Parietal lobe (tissue), 2 donors: ENCODE results near the gene HLA-G. TPM values are rescaled to one million over a fixed set of nuclear protein-coding genes. Genes with fewer than 3 reads are reported as not detected.

Source experiments
- small RNA-seq: library from RNA; depleted of rRNA; stranded (forward); fragments of <200 nt; gene quantifications from one replicate; pipeline ENCODE3, GENCODE V24; 2014; ENCODE audit warnings: low replicate concordance
- total RNA-seq: library from RNA; depleted of rRNA; stranded (reverse); fragments of >200 nt; gene quantifications from one replicate; pipeline ENCODE4 v1.2.3, GENCODE V29; 2014

HLA-G gene
- total RNA-seq = not detected

DNA sequence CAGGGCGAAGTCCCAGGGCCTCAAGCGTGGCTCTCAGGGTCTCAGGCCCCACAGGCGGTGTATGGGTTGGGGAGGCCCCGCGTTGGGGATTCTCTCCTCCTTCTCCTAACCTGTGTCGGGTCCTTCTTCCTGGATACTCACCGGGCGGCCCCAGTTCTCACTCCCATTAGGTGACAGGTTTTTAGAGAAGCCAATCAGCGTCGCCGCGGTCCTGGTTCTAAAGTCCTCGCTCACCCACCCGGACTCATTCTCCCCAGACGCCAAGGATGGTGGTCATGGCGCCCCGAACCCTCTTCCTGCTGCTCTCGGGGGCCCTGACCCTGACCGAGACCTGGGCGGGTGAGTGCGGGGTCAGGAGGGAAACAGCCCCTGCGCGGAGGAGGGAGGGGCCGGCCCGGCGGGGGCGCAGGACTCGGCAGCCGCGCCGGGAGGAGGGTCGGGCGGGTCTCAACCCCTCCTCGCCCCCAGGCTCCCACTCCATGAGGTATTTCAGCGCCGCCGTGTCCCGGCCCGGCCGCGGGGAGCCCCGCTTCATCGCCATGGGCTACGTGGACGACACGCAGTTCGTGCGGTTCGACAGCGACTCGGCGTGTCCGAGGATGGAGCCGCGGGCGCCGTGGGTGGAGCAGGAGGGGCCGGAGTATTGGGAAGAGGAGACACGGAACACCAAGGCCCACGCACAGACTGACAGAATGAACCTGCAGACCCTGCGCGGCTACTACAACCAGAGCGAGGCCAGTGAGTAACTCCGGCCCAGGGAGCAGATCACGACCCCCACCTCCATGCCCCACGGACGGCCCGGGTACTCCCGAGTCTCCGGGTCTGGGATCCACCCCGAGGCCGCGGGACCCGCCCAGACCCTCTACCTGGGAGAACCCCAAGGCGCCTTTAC lies at the start of gene HLA-G:
Gene HLA-G, plus strand, starts transcription at position 247 of the 892 bp plus-strand sequence. Its CDS starts 20 bp downstream, at position 267.

Small RNA genes within 50 kb of the gene (small RNA-seq; reads per million reads assigned to genes)
- gene MICG = not detected

Other genes starting within 250 kb of the HLA-G start
- gene OR2H2, start 242.7 kb upstream of the HLA-G start, total RNA-seq = not detected
- 188 TPM for gene GABBR1, start 194.6 kb upstream of the HLA-G start, total RNA-seq
- gene MOG, start 170.7 kb upstream of the HLA-G start, total RNA-seq = 0.31 TPM
- not detected for gene ZFP57, start 146.7 kb upstream of the HLA-G start, total RNA-seq
- 0.94 TPM for gene HLA-F, start 104.4 kb upstream of the HLA-G start, total RNA-seq
- gene HLA-A, start 114.7 kb downstream of the HLA-G start, total RNA-seq = 48.5 TPM
- 13.5 TPM for gene POLR1H, start 233.4 kb downstream of the HLA-G start, total RNA-seq
- gene PPP1R11, start 239.4 kb downstream of the HLA-G start, total RNA-seq = 25.4 TPM
- gene RNF39, start 247.9 kb downstream of the HLA-G start, total RNA-seq = not detected